Measurements from ENCODE around the gene COL15A1.
"Not testable (repeated sequence)": the region's sequence is repeated elsewhere in the genome, so short reads cannot be mapped to it uniquely, and the experiment has no call there.

COL15A1 gene

DNA sequence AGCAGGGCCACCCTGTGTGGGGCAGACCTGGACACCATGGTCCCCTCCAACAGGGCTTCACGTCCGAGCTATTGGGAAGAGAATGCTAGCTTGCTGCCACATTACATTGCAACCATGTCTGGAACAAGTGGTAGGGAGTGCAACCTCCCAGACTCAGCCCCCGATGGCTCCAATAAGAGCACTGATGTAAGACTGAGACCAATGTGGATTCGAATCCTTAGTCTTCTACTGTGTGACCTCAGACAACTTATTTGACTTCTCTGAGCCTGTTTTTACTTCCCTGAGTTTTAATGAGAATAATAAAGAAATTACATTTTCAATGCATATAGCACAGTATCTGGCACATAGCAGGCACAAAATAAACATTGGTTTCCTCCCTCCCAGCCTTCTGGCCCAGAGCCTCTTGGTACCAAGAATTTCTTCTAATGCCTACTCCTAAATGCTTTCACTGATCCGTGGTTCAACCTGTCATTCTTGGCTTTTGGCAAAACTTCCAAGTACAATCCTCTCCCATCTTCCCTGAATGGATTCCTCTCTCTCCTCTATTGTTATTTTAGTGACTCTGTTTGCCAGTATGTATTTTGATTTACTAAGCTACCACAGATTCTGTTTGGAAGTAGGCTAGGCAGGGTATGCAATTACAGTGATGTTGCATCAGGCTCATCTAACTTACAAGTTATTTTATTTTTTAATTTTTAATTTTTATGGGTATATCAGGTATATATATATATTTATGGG, 34.6 kb upstream of the COL15A1 start:
- TF ChIP-seq NFRKB (IDR thresholded peaks at IDR 0.05) (no peak), ELF4 (IDR thresholded peaks at IDR 0.05) (no peak), HDGF (IDR thresholded peaks at IDR 0.05; ENCODE audit: borderline replicate concordance) (no peak), FOXA1 (IDR thresholded peaks at IDR 0.05) (no peak), BHLHE40 (IDR thresholded peaks at IDR 0.05; ENCODE audit: borderline replicate concordance) (no peak), FOXM1 (IDR thresholded peaks at IDR 0.05; ENCODE audit: borderline replicate concordance) (no peak), FOXK2 (IDR thresholded peaks at IDR 0.05) (no peak), CTBP1 (IDR thresholded peaks at IDR 0.05; ENCODE audit: borderline replicate concordance) (no peak), L3MBTL2 (conservative IDR thresholded peaks at IDR 0.05) (no peak), SUZ12 (IDR thresholded peaks at IDR 0.05) (no peak), TARDBP (IDR thresholded peaks at IDR 0.05) (no peak), ARNT (IDR thresholded peaks at IDR 0.05) (no peak), ZNF384 (IDR thresholded peaks at IDR 0.05) (no peak), SP1 (IDR thresholded peaks at IDR 0.05) (no peak), LEF1 (IDR thresholded peaks at IDR 0.05; ENCODE audit: borderline replicate concordance) (no peak)
- TF ChIP-seq, protein P1, sequence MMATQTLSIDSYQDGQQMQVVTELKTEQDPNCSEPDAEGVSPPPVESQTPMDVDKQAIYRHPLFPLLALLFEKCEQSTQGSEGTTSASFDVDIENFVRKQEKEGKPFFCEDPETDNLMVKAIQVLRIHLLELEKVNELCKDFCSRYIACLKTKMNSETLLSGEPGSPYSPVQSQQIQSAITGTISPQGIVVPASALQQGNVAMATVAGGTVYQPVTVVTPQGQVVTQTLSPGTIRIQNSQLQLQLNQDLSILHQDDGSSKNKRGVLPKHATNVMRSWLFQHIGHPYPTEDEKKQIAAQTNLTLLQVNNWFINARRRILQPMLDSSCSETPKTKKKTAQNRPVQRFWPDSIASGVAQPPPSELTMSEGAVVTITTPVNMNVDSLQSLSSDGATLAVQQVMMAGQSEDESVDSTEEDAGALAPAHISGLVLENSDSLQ (IDR thresholded peaks at IDR 0.05) = no peak
- CTCF ChIA-PET = no interaction called here
- POLR2A ChIA-PET = no interaction called here
- no peak for DNase-seq (ENCODE audit: extremely low spot score)

DNA sequence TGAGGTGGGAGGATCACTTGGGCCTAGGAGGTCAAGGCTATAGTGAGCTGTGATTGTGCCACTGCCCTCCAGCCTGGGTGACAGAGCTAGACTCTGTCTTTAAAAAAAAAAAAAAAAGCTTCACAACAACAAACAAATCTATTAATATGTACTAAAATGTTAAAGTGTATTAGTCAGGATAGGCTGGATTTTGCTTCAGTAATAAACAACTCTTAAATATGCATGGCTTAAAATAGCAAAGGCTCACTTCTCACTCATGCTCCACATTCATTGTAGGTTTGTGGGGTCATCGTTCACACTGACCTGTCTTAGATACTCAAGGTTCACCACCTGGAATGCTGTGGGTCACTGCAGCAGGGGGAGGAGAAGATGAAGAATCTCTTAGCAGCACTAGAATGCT, 33.8 kb upstream of the COL15A1 start:
- no peak for DNase-seq (ENCODE audit: extremely low spot score)
- POLR2A ChIA-PET = no interaction called here
- TF ChIP-seq L3MBTL2 (conservative IDR thresholded peaks at IDR 0.05) (no peak), FOXK2 (IDR thresholded peaks at IDR 0.05) (no peak), ARNT (IDR thresholded peaks at IDR 0.05) (no peak), FOXA1 (IDR thresholded peaks at IDR 0.05) (no peak), HDGF (IDR thresholded peaks at IDR 0.05; ENCODE audit: borderline replicate concordance) (no peak), TARDBP (IDR thresholded peaks at IDR 0.05) (no peak), NFRKB (IDR thresholded peaks at IDR 0.05) (no peak), LEF1 (IDR thresholded peaks at IDR 0.05; ENCODE audit: borderline replicate concordance) (no peak), SP1 (IDR thresholded peaks at IDR 0.05) (no peak), ZNF384 (IDR thresholded peaks at IDR 0.05) (no peak), FOXM1 (IDR thresholded peaks at IDR 0.05; ENCODE audit: borderline replicate concordance) (no peak), ELF4 (IDR thresholded peaks at IDR 0.05) (no peak), BHLHE40 (IDR thresholded peaks at IDR 0.05; ENCODE audit: borderline replicate concordance) (no peak)
- TF ChIP-seq, protein P1 (IDR thresholded peaks at IDR 0.05) = no peak
- CTCF ChIA-PET = no interaction called here

DNA sequence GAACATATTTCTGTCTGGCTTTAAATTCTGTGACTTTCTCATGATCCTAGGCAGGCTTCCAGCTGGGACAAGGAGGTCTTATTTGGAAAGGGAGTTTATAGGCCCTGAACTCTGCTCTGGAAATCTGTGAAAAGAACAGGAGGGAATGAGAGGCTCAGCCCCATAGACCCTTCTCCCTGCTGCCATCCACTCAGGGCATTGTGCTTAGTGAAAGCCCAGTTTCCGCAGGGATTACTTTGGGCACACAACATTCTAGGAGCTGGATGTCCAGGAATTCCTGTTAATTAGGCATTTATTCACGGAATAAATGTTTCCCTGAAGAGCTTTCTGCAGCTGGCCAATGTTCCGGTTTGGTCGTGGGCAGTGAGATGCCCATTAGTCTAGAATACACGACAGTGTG, 32.7 kb upstream of the COL15A1 start:
- POLR2A ChIA-PET = no interaction called here
- CTCF ChIA-PET = interaction anchor here (0.6 kb wide), 1 partner anchor 225 kb away, joined by 3 read pairs; no protein-coding TSS in a partner anchor
- TF ChIP-seq FOXA1 (IDR thresholded peaks at IDR 0.05) (no peak), SP1 (IDR thresholded peaks at IDR 0.05) (no peak)
- no peak for DNase-seq (ENCODE audit: extremely low spot score)

DNA sequence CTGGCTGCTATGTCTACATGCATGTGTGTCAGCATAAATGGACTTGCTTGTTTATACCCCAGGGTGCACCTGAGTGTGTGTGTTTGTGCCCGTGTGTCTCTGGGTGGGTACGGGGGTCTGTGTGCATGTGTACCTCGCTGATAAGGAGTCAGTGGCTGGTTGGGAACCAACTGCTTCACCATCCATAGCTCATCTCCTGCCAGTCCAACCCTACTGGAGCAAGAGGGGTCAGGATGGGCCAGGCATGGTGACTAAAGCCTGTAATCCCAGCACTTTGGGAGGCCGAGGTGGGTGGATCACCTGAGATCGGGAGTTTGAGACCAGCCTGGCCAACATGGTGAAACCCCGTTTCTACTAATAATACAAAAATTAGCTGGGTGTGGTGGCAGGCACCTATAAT, 32.0 kb upstream of the COL15A1 start:
- POLR2A ChIA-PET; DNase-seq (ENCODE audit: extremely low spot score): not testable (repeated sequence)
- CTCF ChIA-PET = interaction anchor here (0.6 kb wide), 1 partner anchor 224 kb away, joined by 3 read pairs; no protein-coding TSS in a partner anchor

DNA sequence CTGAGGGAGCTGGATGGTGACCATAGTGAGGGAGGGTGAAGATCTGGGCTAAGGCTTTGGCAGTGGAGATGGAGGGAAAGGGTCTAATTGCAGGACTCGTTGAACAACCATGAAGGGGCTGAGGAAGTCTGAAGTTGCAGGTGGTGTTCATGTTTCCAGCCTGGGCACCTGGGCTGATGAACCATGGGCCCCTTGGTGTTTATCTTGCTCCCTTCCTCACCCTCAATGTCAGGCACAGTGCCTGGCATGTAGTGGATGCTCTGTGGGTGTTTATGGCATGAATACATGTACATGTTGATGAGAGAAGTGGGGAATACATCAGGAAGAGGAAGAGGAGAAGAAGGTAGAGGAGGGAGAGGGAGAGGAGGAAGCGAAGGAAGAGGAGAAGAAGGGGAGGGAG, 31.3 kb upstream of the COL15A1 start:
- CTCF ChIA-PET = no interaction called here
- POLR2A ChIA-PET = no interaction called here
- TF ChIP-seq L3MBTL2 (conservative IDR thresholded peaks at IDR 0.05) (no peak), BHLHE40 (IDR thresholded peaks at IDR 0.05; ENCODE audit: borderline replicate concordance) (no peak), LEF1 (IDR thresholded peaks at IDR 0.05; ENCODE audit: borderline replicate concordance) (no peak), FOXA1 (IDR thresholded peaks at IDR 0.05) (no peak), FOXM1 (IDR thresholded peaks at IDR 0.05; ENCODE audit: borderline replicate concordance) (no peak), FOXK2 (IDR thresholded peaks at IDR 0.05) (no peak), SP1 (IDR thresholded peaks at IDR 0.05) (no peak), TARDBP (IDR thresholded peaks at IDR 0.05) (no peak), CTBP1 (IDR thresholded peaks at IDR 0.05; ENCODE audit: borderline replicate concordance) (no peak), ZNF384 (IDR thresholded peaks at IDR 0.05) (no peak), SUZ12 (IDR thresholded peaks at IDR 0.05) (no peak), NFRKB (IDR thresholded peaks at IDR 0.05) (no peak), HDGF (IDR thresholded peaks at IDR 0.05; ENCODE audit: borderline replicate concordance) (no peak), ARNT (IDR thresholded peaks at IDR 0.05) (no peak), ELF4 (IDR thresholded peaks at IDR 0.05) (no peak)
- TF ChIP-seq, protein P1 (IDR thresholded peaks at IDR 0.05) = no peak
- no peak for DNase-seq (ENCODE audit: extremely low spot score)

DNA sequence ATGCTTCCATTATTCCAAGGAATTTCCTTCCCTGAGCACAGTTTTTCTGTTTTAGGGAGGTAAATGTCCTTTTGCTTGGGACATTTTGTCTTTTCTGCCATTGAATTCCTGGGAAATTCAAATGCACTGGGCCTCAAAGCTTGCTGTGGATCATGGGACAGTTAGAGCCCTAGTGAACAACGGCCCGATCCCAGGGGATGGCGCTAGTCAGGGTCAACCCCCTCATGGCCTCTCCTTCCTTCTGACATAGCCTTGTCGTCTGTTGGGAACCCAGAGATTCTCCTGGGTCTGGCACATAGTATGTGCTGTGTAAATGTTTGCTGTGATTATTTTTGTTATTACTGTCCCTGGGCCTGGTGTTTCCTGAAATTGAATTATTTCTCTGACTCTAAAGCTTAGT, 30.7 kb upstream of the COL15A1 start:
- CTCF ChIA-PET = no interaction called here
- no peak for TF ChIP-seq SP1 (IDR thresholded peaks at IDR 0.05)
- no peak for TF ChIP-seq ARNT (IDR thresholded peaks at IDR 0.05)
- no peak for TF ChIP-seq NFRKB (IDR thresholded peaks at IDR 0.05)
- TF ChIP-seq, protein P1 (IDR thresholded peaks at IDR 0.05) = no peak
- TF ChIP-seq SUZ12 (IDR thresholded peaks at IDR 0.05) = no peak
- no peak for TF ChIP-seq FOXK2 (IDR thresholded peaks at IDR 0.05)
- TF ChIP-seq TARDBP (IDR thresholded peaks at IDR 0.05) = no peak
- no peak for TF ChIP-seq BHLHE40 (IDR thresholded peaks at IDR 0.05; ENCODE audit: borderline replicate concordance)
- no peak for TF ChIP-seq ELF4 (IDR thresholded peaks at IDR 0.05)
- no peak for TF ChIP-seq ZNF384 (IDR thresholded peaks at IDR 0.05)
- POLR2A ChIA-PET = no interaction called here
- no peak for DNase-seq (ENCODE audit: extremely low spot score)
